ENCODE results near the gene ATN1.

GRCh38 chr12:6966351-6966750, 38.6 kb downstream of the ATN1 start:
- TF ChIP-seq EZH2 (IDR thresholded peaks at IDR 0.05; ENCODE audit: borderline replicate concordance, low read depth, low read length, severe bottlenecking) (no peak), CTCF (IDR thresholded peaks at IDR 0.05; ENCODE audit: borderline replicate concordance, extremely low read depth, low read length, poor library complexity, severe bottlenecking) (no peak)

All from DND-41 (cell line).